H1 (cell line): ENCODE data around the gene LENG9. TPM values are rescaled to one million over a fixed set of nuclear protein-coding genes. Genes with fewer than 3 reads are reported as not detected.
"Not testable (repeated sequence)": the region's sequence is repeated elsewhere in the genome, so short reads cannot be mapped to it uniquely, and the experiment has no call there.

Source experiments
- CTCF ChIA-PET: fragments of 300-600 bp; sonication (Branson Sonifier 250); formaldehyde crosslinking; loops from one replicate; lab custom pipeline; 2021; ENCODE audit not compliant: partially characterized antibody; lab: Charles Lee
- POLR2A ChIA-PET: fragments of 300-600 bp; sonication (Branson Sonifier 250); formaldehyde crosslinking; loops from one replicate; lab custom pipeline; 2021; ENCODE audit warnings: inconsistent platforms; ENCODE audit not compliant: partially characterized antibody; lab: Charles Lee
- DNase-seq, 2 experiments: peaks; one replicate each; pipeline versions ENCODE4 v3.0.0 to v3.0.0-alpha.2; 2010 to 2022; ENCODE audit warnings: low spot score in 2 of 2, low read depth in 1 of 2, mixed read lengths in 1 of 2
- FAIRE-seq: peaks from 2 replicates; lab custom pipeline; 2011; peaks lifted over from hg19 to GRCh38; lab: Jason Lieb, UNC
- H2AFZ ChIP-seq: 2 replicates; pipeline ENCODE4 v1.8.1; 2012; ENCODE audit warnings: low read length, inconsistent platforms
- H2AK5ac ChIP-seq: 2 replicates; pipeline ENCODE4 v1.6.1; 2013; ENCODE audit warnings: low read depth, low read length
- H2BK120ac ChIP-seq: replicated peaks from 2 replicates; pipeline ENCODE3; 2013; ENCODE audit warnings: low read depth, low read length, inconsistent platforms
- H2BK12ac ChIP-seq: 2 replicates; pipeline ENCODE4 v1.6.1; 2013; ENCODE audit warnings: low read depth, low read length
- H2BK15ac ChIP-seq: 2 replicates; pipeline ENCODE4 v1.6.1; 2013; ENCODE audit warnings: low read length
- H2BK20ac ChIP-seq: 2 replicates; pipeline ENCODE4 v1.6.1; 2013; ENCODE audit warnings: low read length
- H2BK5ac ChIP-seq: 2 replicates; pipeline ENCODE4 v1.6.1; 2013; ENCODE audit warnings: low read depth, low read length
- H3K14ac ChIP-seq: 2 replicates; pipeline ENCODE4 v1.6.1; 2013; ENCODE audit warnings: inconsistent platforms; ENCODE audit not compliant: insufficient read length
- H3K18ac ChIP-seq: 2 replicates; pipeline ENCODE4 v1.6.1; 2013; ENCODE audit warnings: low read length; ENCODE audit errors: extremely low read depth
- H3K23ac ChIP-seq: 2 replicates; pipeline ENCODE4 v1.6.1; 2013; ENCODE audit warnings: inconsistent platforms; ENCODE audit not compliant: insufficient read length
- H3K23me2 ChIP-seq: 2 replicates; pipeline ENCODE4 v1.6.1; 2013; ENCODE audit warnings: low read depth, low read length
- H3K27ac ChIP-seq: 2 replicates; pipeline ENCODE4 v1.6.1; 2011; ENCODE audit warnings: low read depth, low read length, inconsistent platforms
- H3K27me3 ChIP-seq, 4 experiments: replicated peaks in 1 of 4; 1 replicate in 1 of 4; 2 replicates in 3 of 4; pipeline versions ENCODE4 v1.6.1 to v1.8.1; 2011 to 2013; ENCODE audit warnings: low read length in 3 of 4, mild to moderate bottlenecking in 3 of 4, inconsistent platforms in 2 of 4, mixed read lengths in 2 of 4, moderate library complexity in 1 of 4; ENCODE audit not compliant: control insufficient read depth in 3 of 4, insufficient read depth in 3 of 4; ENCODE audit errors: extremely low read depth in 1 of 4
- H3K36me3 ChIP-seq, 4 experiments: 2 replicates each; pipeline versions ENCODE4 v1.6.1 to v1.8.1; 2011 to 2013; ENCODE audit warnings: mild to moderate bottlenecking in 4 of 4, low read length in 3 of 4, moderate library complexity in 2 of 4, control low read depth in 1 of 4, inconsistent platforms in 1 of 4; ENCODE audit not compliant: insufficient read depth in 4 of 4, control insufficient read depth in 2 of 4
- H3K4ac ChIP-seq: replicated peaks from 2 replicates; pipeline ENCODE3; 2013; ENCODE audit warnings: low read length, low read depth, mixed read lengths, inconsistent platforms; ENCODE audit not compliant: insufficient read length
- H3K4me1 ChIP-seq, 4 experiments: replicated peaks in 1 of 4; 1 replicate in 1 of 4; 2 replicates in 3 of 4; pipeline versions ENCODE4 v1.6.1 to v1.8.1; 2011 to 2013; ENCODE audit warnings: low read length in 3 of 4, inconsistent platforms in 2 of 4, mixed read lengths in 1 of 4; ENCODE audit not compliant: insufficient read depth in 4 of 4, control insufficient read depth in 3 of 4
- H3K4me2 ChIP-seq, 2 experiments: 2 replicates each; pipeline versions ENCODE4 v1.6.1 to v1.8.1; 2011 to 2013; ENCODE audit warnings: low read depth in 2 of 2, low read length in 2 of 2, control low read depth in 1 of 2, inconsistent platforms in 1 of 2, mild to moderate bottlenecking in 1 of 2; ENCODE audit not compliant: insufficient read depth in 1 of 2
- H3K4me3 ChIP-seq, 4 experiments: fragments of 200-600, 300-600 bp in 1 of 4; sonication (generic), shearing (Covaris generic), sonication (Bioruptor Twin) in 1 of 4; 2 replicates each; pipeline versions ENCODE4 v1.5.1 to v1.8.1; 2011 to 2016; ENCODE audit warnings: low read length in 4 of 4, low read depth in 3 of 4, control low read depth in 2 of 4, inconsistent platforms in 2 of 4, mild to moderate bottlenecking in 2 of 4, mixed read lengths in 1 of 4, moderate library complexity in 1 of 4; ENCODE audit not compliant: insufficient read depth in 2 of 4; ENCODE audit errors: extremely low read depth in 1 of 4
- H3K56ac ChIP-seq: replicated peaks from 2 replicates; pipeline ENCODE3; 2013; ENCODE audit warnings: low read depth, mild to moderate bottlenecking, mixed read lengths, low read length, inconsistent platforms; ENCODE audit not compliant: insufficient read length
- H3K79me1 ChIP-seq: 2 replicates; pipeline ENCODE4 v1.6.1; 2013; ENCODE audit warnings: low read depth, low read length, control low read depth
- H3K79me2 ChIP-seq, 2 experiments: 2 replicates each; pipeline versions ENCODE4 v1.6.1 to v1.8.1; 2012 to 2013; ENCODE audit warnings: low read length in 2 of 2, mild to moderate bottlenecking in 2 of 2, inconsistent platforms in 1 of 2; ENCODE audit not compliant: insufficient read depth in 2 of 2, control insufficient read depth in 1 of 2
- H3K9ac ChIP-seq, 4 experiments: replicated peaks in 1 of 4; 1 replicate in 1 of 4; 2 replicates in 3 of 4; pipeline versions ENCODE4 v1.6.1 to v1.8.1; 2011 to 2013; ENCODE audit warnings: low read depth in 3 of 4, low read length in 3 of 4, control low read depth in 2 of 4, mild to moderate bottlenecking in 2 of 4, moderate library complexity in 2 of 4, inconsistent platforms in 1 of 4; ENCODE audit errors: extremely low read depth in 1 of 4
- H3K9me3 ChIP-seq, 2 experiments: 2 replicates each; pipeline versions ENCODE4 v1.6.1 to v1.8.1; 2012 to 2013; ENCODE audit warnings: mild to moderate bottlenecking in 2 of 2, moderate library complexity in 2 of 2, control low read depth in 1 of 2, inconsistent platforms in 1 of 2, low read depth in 1 of 2, low read length in 1 of 2, mixed read lengths in 1 of 2; ENCODE audit not compliant: insufficient read depth in 2 of 2
- H4K20me1 ChIP-seq, 2 experiments: replicated peaks in 1 of 2; 2 replicates each; pipeline versions ENCODE3 to v1.8.1; 2011 to 2013; ENCODE audit warnings: inconsistent platforms in 2 of 2, low read length in 2 of 2, mild to moderate bottlenecking in 1 of 2; ENCODE audit not compliant: insufficient read depth in 2 of 2, control insufficient read depth in 1 of 2
- H4K5ac ChIP-seq: 2 replicates; pipeline ENCODE4 v1.6.1; 2013; ENCODE audit warnings: low read length, low read depth, mixed read lengths, inconsistent platforms; ENCODE audit not compliant: insufficient read length
- H4K8ac ChIP-seq: 2 replicates; pipeline ENCODE4 v1.8.0; 2013; ENCODE audit warnings: mild to moderate bottlenecking, moderate library complexity, low read length, inconsistent platforms; ENCODE audit not compliant: insufficient read depth; ENCODE audit errors: extremely low read depth
- H4K91ac ChIP-seq: replicated peaks from 2 replicates; pipeline ENCODE3; 2013; ENCODE audit warnings: low read length, mixed read lengths, inconsistent platforms; ENCODE audit not compliant: insufficient read length
- WGBS, 2 experiments: shearing (Covaris generic) in 1 of 2; methylation state at CpG; one replicate each; pipeline versions ENCODE4 v1.1.6 to v1.1.7; 2013 to 2015; ENCODE audit warnings: low lambda C conversion rate in 2 of 2, mixed read lengths in 2 of 2, inconsistent platforms in 1 of 2, low coverage in 1 of 2, missing lambda C conversion rate in 1 of 2; ENCODE audit not compliant: insufficient replicate concordance in 2 of 2, insufficient coverage in 1 of 2, insufficient read length in 1 of 2; ENCODE audit errors: extremely low coverage in 1 of 2, missing lambda C conversion rate in 1 of 2; 5-methylcytosine and 5-hydroxymethylcytosine counted together
- polyA plus RNA-seq, 7 experiments: library from polyadenylated mRNA; depleted of rRNA in 3 of 7; stranded (reverse) in 5 of 7; unstranded in 2 of 7; fragments of >200 nt in 5 of 7; fragments of 200-250 nt in 2 of 7; gene quantifications; 1 replicate in 5 of 7; 2 replicates in 1 of 7; 4 replicates in 1 of 7; pipeline versions ENCODE4 v1.2.1 to v1.2.3, GENCODE V29; 2011 to 2013; ENCODE audit warnings: missing spikeins in 2 of 7, mixed read lengths in 2 of 7
- total RNA-seq: library from RNA; stranded (reverse); fragmentation: NEBNext Ultra II Directional; extraction: Animal tissue kit (Norgen Biotek cat#: 25700); gene quantifications from 2 replicates; pipeline ENCODE4 v1.2.1, GENCODE V29; 2021

The LENG9 gene
- total and polyA plus RNA-seq, 2 of the 8 experiments (the other 6 are each of a cell fraction or from before 2014, with no cell fraction given), result 1.6 to 3.9 TPM

- H3K18ac ChIP-seq, H3K27me3 ChIP-seq, H2BK5ac ChIP-seq, H3K23ac ChIP-seq, H3K9ac ChIP-seq, H2AK5ac ChIP-seq, H4K91ac ChIP-seq, H3K27ac ChIP-seq, H3K14ac ChIP-seq, DNase-seq, H3K4me3 ChIP-seq, H2AFZ ChIP-seq, CTCF ChIA-PET, H2BK15ac ChIP-seq, H4K8ac ChIP-seq, H3K9me3 ChIP-seq, H3K79me1 ChIP-seq, H3K4me1 ChIP-seq, H3K4me2 ChIP-seq, H3K23me2 ChIP-seq, H2BK20ac ChIP-seq, FAIRE-seq, H3K56ac ChIP-seq, H4K5ac ChIP-seq, H2BK12ac ChIP-seq, H2BK120ac ChIP-seq, H3K4ac ChIP-seq: not testable (repeated sequence)
- WGBS, 2 experiments, result 93% methylated on average over 15 of the region's 15 CpGs; no CpG with 5 or more reads in 1 of the 2 experiments
- peaks cover 16 to 36% of the 10 kb centered on the region in 2 experiments for H3K79me2 ChIP-seq
- POLR2A ChIA-PET, result interaction anchor here (0.7 to 10.3 kb wide), 2 partner anchors 9 to 14 kb away, joined by 3 to 129 read pairs; partner anchors contain the start of gene LENG9
- peaks cover 0 to 11% (median 5%) of the 10 kb centered on the region in 4 experiments; a peak in 5 of 8 replicates for H3K36me3 ChIP-seq
- peaks cover 9 to 12% of the 10 kb centered on the region in 2 experiments for H4K20me1 ChIP-seq
These were observed 17.2 kb downstream of the LENG9 start for GRCh38 chr19:54446349-54446748.
